Measurements from ENCODE around the gene SAMD5.

SAMD5 gene

DNA sequence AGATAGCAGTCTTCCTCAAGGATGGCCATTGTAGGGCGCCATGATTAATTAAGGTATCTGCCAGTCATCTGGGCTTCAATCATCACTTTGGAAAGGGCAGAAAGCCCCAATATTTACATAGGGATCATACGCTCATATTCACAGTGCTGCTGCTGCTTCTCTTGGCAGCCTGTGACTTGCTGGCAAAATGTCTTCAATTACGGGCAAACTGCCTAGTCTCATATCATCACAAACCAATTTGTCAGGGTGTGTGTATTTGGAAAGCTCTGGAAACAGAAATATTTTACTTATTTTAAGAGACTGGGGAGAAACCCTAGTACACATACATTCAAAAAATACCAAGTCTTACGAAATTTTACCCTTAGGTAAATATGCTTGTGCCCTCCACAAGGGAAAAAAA, 77.6 kb downstream of the SAMD5 start:
- peak; percentile 39 for DNase-seq (ENCODE audit: low read depth)
- no peak overlapping the region for H3K4me3 ChIP-seq (ENCODE audit: control insufficient read depth, low read depth, low read length)
- TF ChIP-seq CTCF (conservative IDR thresholded peaks at IDR 0.05; ENCODE audit: control insufficient read depth, insufficient read depth, low read depth, low read length), result no peak

DNA sequence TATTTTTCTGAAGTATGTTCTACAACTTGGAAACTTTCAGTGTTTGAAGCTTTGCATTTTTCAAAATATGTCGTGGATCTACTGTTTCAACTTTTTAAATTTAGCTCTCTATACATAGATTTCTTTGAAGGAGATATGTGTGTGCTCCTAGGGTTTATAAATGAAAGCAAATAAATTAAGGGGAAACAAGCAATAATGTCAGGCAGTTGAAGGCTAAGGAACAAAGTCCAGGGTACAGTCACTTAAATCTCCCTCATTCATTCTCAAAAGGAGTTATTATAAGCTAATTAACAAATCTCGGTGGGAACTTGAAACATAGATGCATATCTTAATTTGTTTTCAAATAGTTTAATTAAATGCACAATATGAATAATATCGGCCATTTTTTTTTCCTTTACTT, 79.4 kb downstream of the SAMD5 start:
- TF ChIP-seq CTCF (conservative IDR thresholded peaks at IDR 0.05; ENCODE audit: control insufficient read depth, insufficient read depth, low read depth, low read length), result no peak
- no peak for DNase-seq (ENCODE audit: low read depth)
- H3K4me3 ChIP-seq (ENCODE audit: control insufficient read depth, low read depth, low read length), result no peak overlapping the region

DNA sequence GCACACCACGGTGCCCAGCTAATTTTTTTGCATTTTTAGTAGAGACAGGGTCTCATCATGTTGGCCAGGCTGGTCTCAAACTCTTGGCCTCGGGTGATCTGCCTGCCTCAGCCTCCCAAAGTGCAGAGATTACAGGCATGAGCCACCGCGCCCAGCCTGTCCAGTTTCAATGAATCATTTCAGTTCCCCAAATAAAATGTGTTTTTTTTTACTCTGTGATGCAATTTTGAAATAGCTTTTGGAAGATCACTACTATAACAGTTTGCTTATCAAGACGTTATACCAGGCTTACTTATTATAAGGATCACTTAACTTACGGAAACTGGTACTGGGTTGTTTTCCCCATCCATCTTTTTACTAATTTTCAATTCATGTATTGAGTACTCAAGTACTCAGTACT, 80.0 kb downstream of the SAMD5 start:
- no peak for TF ChIP-seq CTCF (conservative IDR thresholded peaks at IDR 0.05; ENCODE audit: control insufficient read depth, insufficient read depth, low read depth, low read length)
- no peak overlapping the region for H3K4me3 ChIP-seq (ENCODE audit: control insufficient read depth, low read depth, low read length)
- DNase-seq (ENCODE audit: low read depth), result no peak

DNA sequence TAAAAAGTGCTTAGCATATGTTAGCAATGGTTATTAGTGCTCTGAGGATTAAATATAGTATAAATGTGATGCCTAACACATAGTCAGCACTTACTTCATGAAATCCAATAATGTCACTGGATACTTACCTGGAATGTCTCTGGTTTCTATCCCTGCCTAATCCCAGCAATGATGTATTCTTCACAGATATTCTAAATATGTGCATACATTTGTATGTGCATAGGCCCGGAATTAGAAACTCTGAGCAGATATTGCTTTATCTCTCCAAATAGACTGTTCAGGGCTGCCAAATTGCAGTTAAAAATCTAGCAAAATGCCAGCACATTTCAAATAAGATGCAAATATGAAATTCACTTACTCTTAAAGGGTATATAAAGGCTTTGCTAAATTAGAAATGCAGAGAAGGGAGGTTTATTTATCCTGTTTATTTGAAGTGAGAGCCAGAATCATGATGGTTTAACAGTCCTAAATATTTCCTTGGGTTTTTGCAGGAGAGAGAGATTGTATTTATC, 81.3 kb downstream of the SAMD5 start:
- no peak for DNase-seq (ENCODE audit: low read depth)
- no peak for TF ChIP-seq CTCF (conservative IDR thresholded peaks at IDR 0.05; ENCODE audit: control insufficient read depth, insufficient read depth, low read depth, low read length)
- no peak overlapping the region for H3K4me3 ChIP-seq (ENCODE audit: control insufficient read depth, low read depth, low read length)

DNA sequence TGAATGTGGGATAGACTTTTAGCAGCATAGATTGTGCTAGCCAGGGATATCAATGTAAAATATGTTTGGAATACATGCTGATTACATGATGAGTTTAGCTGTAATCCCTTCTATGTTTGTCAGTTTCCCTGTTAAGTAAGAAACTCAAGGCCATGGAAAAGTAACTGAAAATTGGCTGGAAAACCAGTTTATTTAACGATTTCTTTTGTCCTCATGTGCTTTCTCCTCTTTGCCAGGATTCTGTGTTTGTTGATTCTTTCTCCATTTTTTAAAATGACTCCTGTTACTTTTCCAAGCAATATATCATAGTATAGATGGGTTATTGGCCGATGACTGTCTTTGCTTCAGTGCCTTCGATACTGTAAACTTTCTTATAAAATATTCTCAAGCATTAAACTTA, 87.5 kb downstream of the SAMD5 start:
- no peak for TF ChIP-seq CTCF (conservative IDR thresholded peaks at IDR 0.05; ENCODE audit: control insufficient read depth, insufficient read depth, low read depth, low read length)
- no peak for DNase-seq (ENCODE audit: low read depth)
- H3K4me3 ChIP-seq (ENCODE audit: control insufficient read depth, low read depth, low read length), result no peak overlapping the region

GRCh38 chr6:147603392-147604081, 95.0 kb downstream of the SAMD5 start:
- TF ChIP-seq CTCF (conservative IDR thresholded peaks at IDR 0.05; ENCODE audit: control insufficient read depth, insufficient read depth, low read depth, low read length), result no peak
- no peak for DNase-seq (ENCODE audit: low read depth)
- no peak overlapping the region for H3K4me3 ChIP-seq (ENCODE audit: control insufficient read depth, low read depth, low read length)
